PC-3 (cell line): ENCODE data around the gene SH3TC1. TPM values are rescaled to one million over a fixed set of nuclear protein-coding genes. Genes with fewer than 3 reads are reported as not detected.

Experiments
- ATAC-seq: fragments of 200-7000 bp; cut with Tn5 transposase; 2 replicates; pipeline ENCODE4 v1.9.1; 2020; ENCODE audit warnings: mild to moderate bottlenecking, moderate library complexity
- BruUV-seq: library from RNA; stranded (reverse); fragments of 400-500 nt; replicated peaks from 2 replicates; lab custom pipeline; 2021; lab: Mats Ljungman, UMichigan
- CTCF ChIA-PET: fragments of 300-600 bp; sonication (Branson Sonifier 250); formaldehyde crosslinking; loops from one replicate; lab custom pipeline; 2022; ENCODE audit warnings: antibody characterized with exemption; lab: Charles Lee
- POLR2A ChIA-PET: fragments of 300-600 bp; sonication (Branson Sonifier 250); formaldehyde crosslinking; loops from one replicate; lab custom pipeline; 2022; ENCODE audit warnings: antibody characterized with exemption; ENCODE audit not compliant: unreplicated experiment; lab: Charles Lee
- DNase-seq: peaks from one replicate; pipeline ENCODE4 v3.0.0-alpha.2; 2015
- H2AFZ ChIP-seq: fragments of 300-600 bp; sonication (generic); 2 replicates; pipeline ENCODE4 v1.6.0; 2016; ENCODE audit warnings: antibody characterized with exemption, low read length
- H3F3A ChIP-seq: fragments of 300-600 bp; sonication (generic); one replicate; pipeline ENCODE4 v1.6.0; 2017; ENCODE audit warnings: antibody characterized with exemption, low read length, control low read depth, mild to moderate bottlenecking; ENCODE audit not compliant: unreplicated experiment
- H3K27ac ChIP-seq: fragments of 300-600 bp; sonication (generic); 2 replicates; pipeline ENCODE4 v1.5.1; 2016; ENCODE audit warnings: mild to moderate bottlenecking, low read length
- H3K27me3 ChIP-seq: fragments of 300-600 bp; sonication (generic); 2 replicates; pipeline ENCODE4 v1.6.1; 2016; ENCODE audit warnings: low read length, mixed read lengths
- H3K36me3 ChIP-seq: fragments of 300-600 bp; sonication (generic); 2 replicates; pipeline ENCODE4 v1.6.1; 2016; ENCODE audit warnings: low read depth, mixed run types, low read length, mixed read lengths
- H3K4me1 ChIP-seq: fragments of 300-600 bp; sonication (generic); 2 replicates; pipeline ENCODE4 v1.5.1; 2016; ENCODE audit warnings: low read length; ENCODE audit not compliant: insufficient read depth
- H3K4me2 ChIP-seq: fragments of 300-600 bp; sonication (generic); 2 replicates; pipeline ENCODE4 v1.6.0; 2016; ENCODE audit warnings: low read length
- H3K4me3 ChIP-seq: fragments of 300-600 bp; sonication (generic); 2 replicates; pipeline ENCODE4 v1.5.1; 2016; ENCODE audit warnings: mild to moderate bottlenecking, low read length, mixed read lengths
- H3K79me2 ChIP-seq: fragments of 300-600 bp; sonication (generic); 2 replicates; pipeline ENCODE4 v1.6.1; 2017; ENCODE audit warnings: low read length, mixed read lengths
- H3K9ac ChIP-seq: fragments of 300-600 bp; sonication (generic); 2 replicates; pipeline ENCODE4 v1.6.0; 2016; ENCODE audit warnings: mild to moderate bottlenecking, low read length
- H3K9me2 ChIP-seq: fragments of 300-600 bp; sonication (generic); replicated peaks from 2 replicates; pipeline ENCODE4 v1.6.1; 2016; ENCODE audit warnings: mixed run types, low read length, mixed read lengths
- H3K9me3 ChIP-seq: fragments of 300-600 bp; sonication (generic); 2 replicates; pipeline ENCODE4 v1.6.1; 2016; ENCODE audit warnings: low read length, mixed read lengths
- H4K20me1 ChIP-seq: fragments of 300-600 bp; sonication (generic); 2 replicates; pipeline ENCODE4 v1.6.1; 2016; ENCODE audit warnings: low read length, mixed read lengths
- EZH2 ChIP-seq: fragments of 300-600 bp; sonication (generic); IDR thresholded peaks from one replicate; pipeline ENCODE4 v1.6.1; 2017; ENCODE audit warnings: antibody characterized with exemption, mild to moderate bottlenecking, low read length; ENCODE audit not compliant: unreplicated experiment
- EZH2phosphoT487 ChIP-seq: fragments of 300-600 bp; sonication (generic); IDR thresholded peaks from 2 replicates; pipeline ENCODE4 v1.6.1; 2018; ENCODE audit warnings: mild to moderate bottlenecking, antibody characterized with exemption, low read length, borderline replicate concordance
- intact Hi-C: fragments of 100-400 bp; cut with micrococcal nuclease; formaldehyde crosslinking; loops from 2 replicates; pipeline ENCODE4 v1.9.0; 2023
- total RNA-seq: library from RNA; depleted of rRNA; stranded (reverse); fragments of >200 nt; gene quantifications from 2 replicates; pipeline ENCODE4 v1.2.3, GENCODE V29; 2014
- TF ChIP-seq, protein P1 (sequence below): fragments of 300-600 bp; sonication (generic); conservative IDR thresholded peaks from 2 replicates; pipeline ENCODE4 v1.5.1; 2017; ENCODE audit warnings: antibody characterized with exemption, low read depth, mild to moderate bottlenecking, low read length

Gene SH3TC1
- total RNA-seq, 1 experiment from 2014 or later = 23.1 TPM

DNA sequence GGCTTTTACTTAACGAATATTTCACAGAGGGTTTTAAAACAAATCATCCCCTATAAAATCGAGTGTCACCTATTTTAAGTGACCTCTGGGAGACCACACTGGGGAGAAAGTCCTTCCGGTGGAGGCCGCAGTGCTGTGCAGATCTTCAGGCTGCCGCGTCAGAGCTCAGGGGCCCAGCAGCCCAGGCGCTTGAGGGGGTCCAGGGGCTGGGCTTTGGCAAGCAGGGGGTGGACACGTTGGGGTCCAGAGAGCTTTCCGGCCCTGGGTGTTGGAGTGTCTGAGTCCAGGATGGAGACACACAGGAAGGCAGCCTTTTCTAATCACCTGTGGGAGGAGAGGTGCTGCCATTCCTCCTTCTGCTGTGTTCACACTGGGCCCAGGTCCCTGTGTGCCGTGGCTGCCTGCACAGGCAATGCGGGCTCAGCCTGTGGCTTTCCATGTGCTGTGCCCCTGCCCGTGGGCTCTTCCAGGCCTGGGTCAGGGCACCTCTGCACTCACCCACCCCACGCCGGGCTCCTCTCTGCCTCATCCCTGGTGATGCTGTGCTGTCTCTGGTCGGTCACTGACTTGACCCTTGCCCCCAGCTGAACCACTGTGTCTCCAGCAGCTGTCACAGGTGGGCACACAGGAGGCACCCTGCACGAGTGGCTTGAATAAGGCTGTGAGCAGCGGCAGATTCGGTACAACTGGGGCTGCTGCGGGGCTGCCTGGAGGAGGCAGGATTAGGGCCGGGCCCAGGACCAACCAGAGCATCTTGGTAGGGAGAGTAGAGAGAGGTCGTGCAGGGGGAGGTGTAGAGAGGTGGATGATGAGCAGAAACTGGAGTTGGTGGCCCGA is 80.4 kb downstream of the SH3TC1 start:
- H2AFZ ChIP-seq = no peak overlapping the region
- BruUV-seq = no TSS peak
- intact Hi-C loops = no loop called here
- CTCF ChIA-PET = no interaction called here
- H3K27me3 ChIP-seq = no peaks in the 10 kb centered on the region
- H3K9ac ChIP-seq = no peak overlapping the region
- no peak overlapping the region for H3K4me3 ChIP-seq
- no peaks in the 10 kb centered on the region for H3F3A ChIP-seq
- TF ChIP-seq EZH2 = no peak
- no peak for TF ChIP-seq EZH2phosphoT487
- TF ChIP-seq, protein P1, sequence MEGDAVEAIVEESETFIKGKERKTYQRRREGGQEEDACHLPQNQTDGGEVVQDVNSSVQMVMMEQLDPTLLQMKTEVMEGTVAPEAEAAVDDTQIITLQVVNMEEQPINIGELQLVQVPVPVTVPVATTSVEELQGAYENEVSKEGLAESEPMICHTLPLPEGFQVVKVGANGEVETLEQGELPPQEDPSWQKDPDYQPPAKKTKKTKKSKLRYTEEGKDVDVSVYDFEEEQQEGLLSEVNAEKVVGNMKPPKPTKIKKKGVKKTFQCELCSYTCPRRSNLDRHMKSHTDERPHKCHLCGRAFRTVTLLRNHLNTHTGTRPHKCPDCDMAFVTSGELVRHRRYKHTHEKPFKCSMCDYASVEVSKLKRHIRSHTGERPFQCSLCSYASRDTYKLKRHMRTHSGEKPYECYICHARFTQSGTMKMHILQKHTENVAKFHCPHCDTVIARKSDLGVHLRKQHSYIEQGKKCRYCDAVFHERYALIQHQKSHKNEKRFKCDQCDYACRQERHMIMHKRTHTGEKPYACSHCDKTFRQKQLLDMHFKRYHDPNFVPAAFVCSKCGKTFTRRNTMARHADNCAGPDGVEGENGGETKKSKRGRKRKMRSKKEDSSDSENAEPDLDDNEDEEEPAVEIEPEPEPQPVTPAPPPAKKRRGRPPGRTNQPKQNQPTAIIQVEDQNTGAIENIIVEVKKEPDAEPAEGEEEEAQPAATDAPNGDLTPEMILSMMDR = no peak
- no peaks in the 10 kb centered on the region for H3K9me2 ChIP-seq
- no peak overlapping the region for H3K27ac ChIP-seq
- ATAC-seq (no peak), DNase-seq (no peak)
- POLR2A ChIA-PET = no interaction called here
- H3K4me2 ChIP-seq = no peak overlapping the region
- H4K20me1 ChIP-seq = no peaks in the 10 kb centered on the region
- H3K9me3 ChIP-seq = no peaks in the 10 kb centered on the region
- H3K4me1 ChIP-seq = peaks cover 24% of the 10 kb centered on the region
- H3K79me2 ChIP-seq = no peaks in the 10 kb centered on the region
- H3K36me3 ChIP-seq = no peaks in the 10 kb centered on the region

DNA sequence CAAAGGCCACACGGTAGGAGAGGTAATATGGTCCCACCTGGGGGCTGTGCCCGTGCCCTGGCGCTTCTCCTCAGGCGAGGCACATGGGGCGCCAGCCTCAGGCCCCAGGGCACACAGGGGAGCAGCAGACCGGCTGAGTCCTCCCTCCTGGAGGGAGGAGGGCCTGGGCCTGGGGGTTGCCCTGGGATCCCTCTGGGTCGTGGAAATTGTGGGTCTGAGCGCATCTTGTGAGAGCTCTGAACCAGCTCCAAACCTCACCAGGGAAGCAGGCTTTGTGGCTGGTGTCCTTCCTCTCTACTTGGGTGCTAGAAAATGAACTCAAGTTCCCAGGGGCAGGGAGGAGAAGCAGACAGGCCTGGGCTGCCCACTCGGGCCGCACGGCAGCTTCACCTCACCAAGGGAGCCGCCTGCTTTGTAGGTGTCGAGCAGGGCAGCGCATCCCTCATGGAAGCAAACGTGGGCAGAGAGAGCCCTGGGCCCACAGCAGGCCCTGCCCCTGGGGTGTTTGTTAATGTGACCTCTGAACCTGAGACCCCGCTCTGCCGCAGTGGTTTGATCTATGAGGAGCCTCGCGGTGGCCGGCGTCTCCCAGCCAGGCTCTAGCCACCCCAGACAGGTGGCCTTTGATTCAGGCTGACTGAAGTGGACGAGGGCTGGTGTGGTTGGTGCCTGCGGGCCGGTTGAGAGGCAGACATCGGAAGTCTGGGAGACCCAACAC is 81.2 kb downstream of the SH3TC1 start:
- Histone ChIP-seq H3K27ac (no peak overlapping the region), H3K9me2 (no peaks in the 10 kb centered on the region), H4K20me1 (no peaks in the 10 kb centered on the region), H2AFZ (no peak overlapping the region), H3K4me3 (no peak overlapping the region), H3K4me2 (no peak overlapping the region), H3F3A (no peaks in the 10 kb centered on the region), H3K9ac (no peak overlapping the region), H3K27me3 (no peaks in the 10 kb centered on the region), H3K79me2 (no peaks in the 10 kb centered on the region), H3K36me3 (no peaks in the 10 kb centered on the region), H3K9me3 (no peaks in the 10 kb centered on the region), H3K4me1 (peaks cover 24% of the 10 kb centered on the region)
- intact Hi-C loops = no loop called here
- BruUV-seq = no TSS peak
- DNase-seq (no peak), ATAC-seq (no peak)
- TF ChIP-seq EZH2phosphoT487 (no peak), EZH2 (no peak)
- TF ChIP-seq, protein P1 = no peak
- ChIA-PET POLR2A (no interaction called here), CTCF (no interaction called here)
